ENCODE results near the gene GSS. TPM values are rescaled to one million over a fixed set of nuclear protein-coding genes. Genes with fewer than 3 reads are reported as not detected.

GSS gene
- 56.8 to 60.3 TPM (median 59.2 TPM) in 5 replicates for total RNA-seq (2022; extraction: Qiagen RNA extraction; ENCODE audit: low read depth)

GRCh38 chr20:34955231-34956040, at the start of gene GSS, which contains the start of gene MYH7B:
Gene GSS (minus strand): TSS chr20:34955806. CDS start chr20:34951852, 3,954 bp downstream.
Gene MYH7B (plus strand): TSS chr20:34955868. CDS start chr20:34978006, 22,138 bp downstream.

Other genes with a start within 250 kb of the GSS start
- gene NCOA6, start 130.2 kb downstream of the GSS start, total RNA-seq (2022; extraction: Qiagen RNA extraction; ENCODE audit: low read depth) = 16.3 to 21.7 TPM (median 20.8 TPM) in 5 replicates
- gene GGT7, start 83.0 kb downstream of the GSS start, total RNA-seq (2022; extraction: Qiagen RNA extraction; ENCODE audit: low read depth) = 6.2 to 8.1 TPM (median 7.3 TPM) in 5 replicates
- 7.1 to 10.2 TPM (median 9.2 TPM) in 5 replicates for gene ACSS2, start 79.2 kb downstream of the GSS start, total RNA-seq (2022; extraction: Qiagen RNA extraction; ENCODE audit: low read depth)
- gene MYH7B, start 62 bp upstream of the GSS start, total RNA-seq (2022; extraction: Qiagen RNA extraction; ENCODE audit: low read depth) = 0.08 to 0.17 TPM (median 0.13 TPM) in 4 of 5 replicates, not detected in the other
- 46.7 to 61.3 TPM (median 57.9 TPM) in 5 replicates for gene TRPC4AP, start 137.0 kb upstream of the GSS start, total RNA-seq (2022; extraction: Qiagen RNA extraction; ENCODE audit: low read depth)
- gene EDEM2, start 191.5 kb upstream of the GSS start, total RNA-seq (2022; extraction: Qiagen RNA extraction; ENCODE audit: low read depth) = 47.4 to 49.0 TPM (median 48.2 TPM) in 5 replicates
- gene PROCR, start 216.3 kb upstream of the GSS start, total RNA-seq (2022; extraction: Qiagen RNA extraction; ENCODE audit: low read depth) = 101 to 129 TPM (median 125 TPM) in 5 replicates